Measurements from ENCODE around the gene LFNG.

LFNG gene

GRCh38 chr7:2484868-2485267 lies 34.7 kb upstream of the LFNG start:
- no peak for DNase-seq

- DNase-seq = no peak
Measured at GRCh38 chr7:2487586-2488271, 31.8 kb upstream of the LFNG start.

GRCh38 chr7:2488272-2488645 lies 31.3 kb upstream of the LFNG start:
- DNase-seq = no peak

- DNase-seq = no peak
Measured at GRCh38 chr7:2488681-2489080, 30.9 kb upstream of the LFNG start.

- no peak for DNase-seq
Measured at GRCh38 chr7:2490181-2490651, 29.4 kb upstream of the LFNG start.

- DNase-seq = no peak
Measured at GRCh38 chr7:2492038-2492437, 27.5 kb upstream of the LFNG start.

GRCh38 chr7:2493205-2494164 lies 26.1 kb upstream of the LFNG start:
- DNase-seq = no peak

- no peak for DNase-seq
Measured at GRCh38 chr7:2494191-2495130, 25.1 kb upstream of the LFNG start.

GRCh38 chr7:2495418-2496299 lies 23.9 kb upstream of the LFNG start:
- no peak for DNase-seq

GRCh38 chr7:2496375-2496774 lies 23.2 kb upstream of the LFNG start:
- no peak for DNase-seq

GRCh38 chr7:2497065-2497464 lies 22.5 kb upstream of the LFNG start:
- no peak for DNase-seq

GRCh38 chr7:2497500-2498336 lies 21.9 kb upstream of the LFNG start:
- DNase-seq = no peak

- no peak for DNase-seq
Measured at GRCh38 chr7:2498708-2499107, 20.9 kb upstream of the LFNG start.

- DNase-seq = no peak
Measured at GRCh38 chr7:2499181-2499580, 20.4 kb upstream of the LFNG start.

- DNase-seq = no peak
Measured at GRCh38 chr7:2499719-2500430, 19.7 kb upstream of the LFNG start.

GRCh38 chr7:2500701-2501100 lies 18.9 kb upstream of the LFNG start:
- DNase-seq = no peak

- no peak for DNase-seq
Measured at GRCh38 chr7:2501947-2502646, 17.5 kb upstream of the LFNG start.

GRCh38 chr7:2502647-2502966 lies 17.0 kb upstream of the LFNG start:
- DNase-seq = no peak

GRCh38 chr7:2503056-2503941 lies 16.3 kb upstream of the LFNG start:
- no peak for DNase-seq
